ENCODE results near the gene SYTL3. TPM values are rescaled to one million over a fixed set of nuclear protein-coding genes. Genes with fewer than 3 reads are reported as not detected.

The SYTL3 gene
- polyA plus RNA-seq, 1 of the 3 experiments (the other 2 are of a cell fraction): 2.3 TPM

DNA sequence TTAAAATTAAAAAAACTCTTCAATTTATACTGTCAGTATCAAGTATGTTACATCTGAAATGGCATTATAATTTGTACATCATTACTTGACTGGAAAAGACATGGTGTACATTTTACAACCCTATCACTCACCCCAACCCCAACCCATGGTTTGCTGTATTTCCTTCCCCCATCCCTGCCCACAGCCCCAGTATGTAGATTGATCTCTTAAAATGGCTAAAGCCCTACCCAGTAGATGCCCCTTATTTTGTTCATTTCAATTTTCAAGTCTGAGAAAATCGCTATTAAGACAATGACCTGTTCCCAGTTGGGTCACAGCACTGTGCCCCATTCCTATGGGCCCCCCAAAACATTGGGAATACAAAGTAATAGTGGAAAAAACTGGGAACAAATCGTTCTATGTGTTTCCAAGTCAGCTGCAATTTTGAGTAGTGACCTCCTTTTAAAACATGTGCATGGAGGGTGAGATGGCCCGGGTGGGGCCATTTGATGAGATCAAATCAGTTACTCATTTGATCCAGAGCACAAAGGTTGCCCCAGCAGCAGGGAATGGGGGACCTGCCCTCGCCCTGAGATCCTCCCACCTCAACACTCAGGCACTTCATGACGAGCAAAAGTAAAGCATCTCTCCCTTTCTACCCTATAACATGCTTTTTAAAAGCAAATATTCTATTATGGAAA is 156.0 kb downstream of the SYTL3 start:
- no peaks in the 10 kb centered on the region; the same call in 1 of the 2 replicates for H4K20me1 ChIP-seq (ENCODE audit: insufficient read depth)
- no peak overlapping the region for H2AFZ ChIP-seq (ENCODE audit: low read depth)
- 95% methylated on average over 5 of the region's 5 CpGs for WGBS (ENCODE audit: low lambda C conversion rate)
- no peaks in the 10 kb centered on the region for H3K9me3 ChIP-seq
- ChIA-PET CTCF (no interaction called here), POLR2A (no interaction called here)
- no peak overlapping the region for H3K9ac ChIP-seq
- TF ChIP-seq TCF12 (IDR thresholded peaks at IDR 0.05) (no peak), REST (IDR thresholded peaks at IDR 0.05; ENCODE audit: low read depth, low read length) (no peak)
- peaks cover 3% of the 10 kb centered on the region for H3F3A ChIP-seq (replicated peaks; ENCODE audit: insufficient read depth)
- no peak overlapping the region for H3K27ac ChIP-seq (ENCODE audit: low read depth in 2 of 2, low read length in 1 of 2)
- no peak overlapping the region for H3K4me3 ChIP-seq (ENCODE audit: low read depth in 2 of 2, low read length in 1 of 2)
- DNase-seq: no peak
- no peaks in the 10 kb centered on the region for H3K27me3 ChIP-seq (ENCODE audit: insufficient read depth)
- H3K79me2 ChIP-seq (ENCODE audit: insufficient read depth): peaks cover 93% of the 10 kb centered on the region
- no peaks in the 10 kb centered on the region for H3K9me2 ChIP-seq
- no peak overlapping the region for H3K4me2 ChIP-seq
- peaks cover 4 to 12% of the 10 kb centered on the region in 2 experiments; a peak in 3 of 4 replicates for H3K4me1 ChIP-seq (ENCODE audit: control insufficient read depth in 1 of 2, insufficient read depth in 2 of 2, low read depth in 1 of 2, low read length in 1 of 2)
- peaks cover 14 to 28% of the 10 kb centered on the region in 2 experiments for H3K36me3 ChIP-seq (replicated peaks in 1 of 2; ENCODE audit: control insufficient read depth in 1 of 2, insufficient read depth in 2 of 2, low read length in 1 of 2)

DNA sequence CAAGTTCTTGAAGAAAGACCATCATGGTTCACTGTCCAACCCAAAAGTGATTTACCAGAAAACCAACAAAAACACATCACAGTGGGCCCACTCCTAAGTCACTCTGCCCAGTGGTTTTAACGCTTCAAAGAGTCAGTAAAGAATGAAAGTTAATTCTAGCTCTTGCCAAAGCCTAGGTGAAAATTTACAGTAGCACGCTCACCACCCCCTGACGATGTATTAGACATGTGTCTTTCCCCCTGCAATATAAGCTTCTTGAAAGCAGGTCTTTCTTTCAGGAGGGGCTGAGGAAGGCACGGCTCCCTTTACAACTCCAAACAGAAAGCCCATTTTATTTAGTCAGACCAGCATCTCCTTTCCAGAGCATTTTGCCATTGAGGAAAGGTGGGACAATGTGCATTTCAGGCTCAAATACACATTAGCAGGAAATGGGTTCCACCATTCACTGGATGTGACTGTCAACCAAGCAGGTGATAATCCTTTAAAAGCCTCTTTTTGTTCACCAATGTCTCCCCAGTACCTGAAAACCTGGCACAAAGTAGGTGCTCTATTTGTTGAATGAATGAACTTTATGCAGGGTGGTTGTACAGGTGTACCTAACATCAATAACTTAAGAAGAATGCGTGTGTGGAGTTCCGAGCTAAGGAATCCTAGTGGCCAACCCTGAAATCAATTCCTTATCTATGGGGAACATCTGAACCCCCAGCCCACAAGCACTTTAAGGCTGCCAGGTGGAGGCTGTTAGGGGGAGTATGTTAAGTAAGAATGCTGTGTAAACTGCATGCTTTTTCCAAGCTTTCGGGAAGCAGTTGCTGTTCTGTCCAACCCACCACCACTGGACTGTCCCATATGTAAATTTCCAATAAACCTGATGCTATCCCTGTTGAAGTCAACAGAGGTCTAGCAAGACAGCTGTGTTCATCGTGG is 157.9 kb downstream of the SYTL3 start:
- POLR2A ChIA-PET: no interaction called here
- CTCF ChIA-PET: interaction anchor here (0.8 to 1.5 kb wide), 3 partner anchors 9 to 89 kb away, joined by 3 to 5 read pairs (median 3); no protein-coding TSS in a partner anchor
- Histone ChIP-seq H3K27ac (ENCODE audit: low read depth in 2 of 2, low read length in 1 of 2) (no peak overlapping the region), H3K4me1 (ENCODE audit: control insufficient read depth in 1 of 2, insufficient read depth in 2 of 2, low read depth in 1 of 2, low read length in 1 of 2) (peaks cover 4 to 7% of the 10 kb centered on the region in 2 experiments; a peak in 3 of 4 replicates), H3K4me3 (ENCODE audit: low read depth in 2 of 2, low read length in 1 of 2) (no peak overlapping the region), H3K27me3 (ENCODE audit: insufficient read depth) (no peaks in the 10 kb centered on the region), H3K36me3 (replicated peaks in 1 of 2; ENCODE audit: control insufficient read depth in 1 of 2, insufficient read depth in 2 of 2, low read length in 1 of 2) (peaks cover 15 to 28% of the 10 kb centered on the region in 2 experiments), H3K9me2 (no peaks in the 10 kb centered on the region), H3K79me2 (ENCODE audit: insufficient read depth) (peaks cover 93% of the 10 kb centered on the region), H4K20me1 (ENCODE audit: insufficient read depth) (peaks cover 3% of the 10 kb centered on the region; the same call in 1 of the 2 replicates), H3K4me2 (no peak overlapping the region), H3K9me3 (no peaks in the 10 kb centered on the region), H2AFZ (ENCODE audit: low read depth) (no peak overlapping the region), H3F3A (replicated peaks; ENCODE audit: insufficient read depth) (peaks cover 3% of the 10 kb centered on the region), H3K9ac (no peak overlapping the region)
- no peak for TF ChIP-seq TAF1 (IDR thresholded peaks at IDR 0.05; ENCODE audit: borderline replicate concordance, low read depth, low read length)
- TF ChIP-seq ELF1 (IDR thresholded peaks at IDR 0.05): no peak
- TF ChIP-seq EP300 (IDR thresholded peaks at IDR 0.05; ENCODE audit: borderline replicate concordance in 1 of 2, low read depth in 1 of 2, low read length in 1 of 2): no peak
- 79% methylated on average over 7 of the region's 8 CpGs for WGBS (ENCODE audit: low lambda C conversion rate)
- no peak for DNase-seq
